HG03066 (cell line): ENCODE data around the gene ANGPTL8.

Experiments
- ATAC-seq: cut with Tn5 transposase; IDR thresholded peaks from one replicate; pipeline ENCODE4 v1.9.1; 2021; ENCODE audit warnings: low read depth; ENCODE audit not compliant: unreplicated experiment

Gene ANGPTL8

DNA sequence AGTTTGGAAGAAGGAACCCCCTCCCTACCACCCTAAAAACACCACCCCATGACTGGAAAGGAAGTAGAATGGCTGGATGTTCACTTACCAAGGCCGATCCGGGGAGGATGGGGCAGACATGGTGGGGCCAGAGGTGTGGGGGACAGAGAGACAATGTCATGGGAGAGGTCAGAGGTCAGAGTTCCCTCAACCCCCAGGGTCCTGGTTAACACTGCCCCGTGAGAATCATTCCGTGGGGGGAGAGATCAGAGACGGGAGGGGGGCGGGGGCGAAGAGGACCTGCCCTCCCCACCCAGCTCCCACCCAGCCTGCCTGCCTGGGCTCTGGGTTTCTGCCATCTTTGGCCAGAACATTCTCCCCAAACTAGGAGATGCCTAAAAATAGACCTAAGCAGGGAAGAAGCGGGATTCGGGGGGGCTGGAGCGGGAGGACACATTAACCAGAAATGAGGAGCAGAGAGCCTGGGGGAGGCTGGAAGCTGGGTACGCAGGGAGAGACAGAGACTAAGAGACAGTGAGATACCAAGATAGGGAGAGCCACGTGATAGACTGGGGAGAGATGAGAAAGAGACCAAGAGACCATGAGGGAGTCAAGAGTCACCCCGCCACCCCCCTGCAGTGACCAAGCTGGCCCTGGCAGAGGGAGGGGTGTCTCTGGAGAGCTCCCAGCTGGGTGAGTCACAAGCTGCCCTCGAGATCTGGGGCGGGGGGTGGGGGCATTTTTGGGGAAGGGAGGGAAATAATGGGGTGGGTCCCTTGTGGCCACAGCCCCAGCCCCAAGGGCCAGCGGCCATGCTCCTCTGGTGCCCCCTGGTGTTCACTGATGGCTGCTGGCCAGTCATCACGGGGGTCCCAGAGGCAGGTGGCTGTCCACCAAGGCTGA lies 36.0 kb upstream of the ANGPTL8 start:
- ATAC-seq, result no peak

DNA sequence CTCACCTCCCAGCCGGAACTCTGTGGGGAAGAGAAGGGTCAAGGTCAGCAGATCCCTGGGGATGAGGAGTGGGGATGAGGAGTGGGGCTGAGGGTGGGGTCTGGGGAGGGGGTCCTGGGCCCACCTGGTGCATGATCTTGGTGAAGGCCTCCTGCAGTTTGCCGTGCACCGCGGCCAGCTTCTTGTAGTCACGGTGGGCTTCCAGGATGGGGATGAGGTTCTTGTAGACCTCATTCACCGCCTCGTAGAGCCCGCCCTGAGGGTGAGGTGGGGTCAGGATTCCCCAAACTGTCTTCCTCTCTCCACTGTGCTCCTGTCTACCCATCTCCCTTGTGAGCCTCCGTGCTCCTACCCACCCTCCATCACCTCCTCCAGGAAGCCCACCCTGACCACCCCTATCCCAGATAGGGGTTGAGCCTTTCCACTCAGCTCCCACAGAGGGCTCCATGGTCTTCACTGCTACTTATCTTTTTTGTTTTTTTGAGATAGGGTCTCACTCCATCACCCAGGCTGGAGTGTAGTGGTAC lies 35.3 kb upstream of the ANGPTL8 start:
- no peak for ATAC-seq

DNA sequence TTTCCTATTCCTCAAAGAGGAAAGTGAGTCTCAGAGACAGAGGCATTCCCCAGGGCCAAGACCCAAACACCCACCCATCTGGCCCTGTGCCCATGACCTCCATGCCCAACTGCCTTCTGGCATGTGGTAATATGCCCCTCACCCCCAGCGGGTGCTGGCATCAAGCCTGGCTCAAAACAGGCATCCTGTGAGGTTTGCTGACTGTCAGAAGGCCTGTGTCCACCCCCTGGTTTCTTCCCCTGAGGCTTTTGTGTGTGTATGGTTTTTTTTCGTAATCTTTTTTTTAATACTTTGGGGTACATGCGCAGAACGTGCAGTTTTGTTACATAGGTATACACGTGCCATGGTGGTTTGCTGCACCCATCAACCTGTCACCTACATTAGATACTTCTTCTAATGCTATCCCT lies 34.5 kb upstream of the ANGPTL8 start:
- ATAC-seq, result no peak

DNA sequence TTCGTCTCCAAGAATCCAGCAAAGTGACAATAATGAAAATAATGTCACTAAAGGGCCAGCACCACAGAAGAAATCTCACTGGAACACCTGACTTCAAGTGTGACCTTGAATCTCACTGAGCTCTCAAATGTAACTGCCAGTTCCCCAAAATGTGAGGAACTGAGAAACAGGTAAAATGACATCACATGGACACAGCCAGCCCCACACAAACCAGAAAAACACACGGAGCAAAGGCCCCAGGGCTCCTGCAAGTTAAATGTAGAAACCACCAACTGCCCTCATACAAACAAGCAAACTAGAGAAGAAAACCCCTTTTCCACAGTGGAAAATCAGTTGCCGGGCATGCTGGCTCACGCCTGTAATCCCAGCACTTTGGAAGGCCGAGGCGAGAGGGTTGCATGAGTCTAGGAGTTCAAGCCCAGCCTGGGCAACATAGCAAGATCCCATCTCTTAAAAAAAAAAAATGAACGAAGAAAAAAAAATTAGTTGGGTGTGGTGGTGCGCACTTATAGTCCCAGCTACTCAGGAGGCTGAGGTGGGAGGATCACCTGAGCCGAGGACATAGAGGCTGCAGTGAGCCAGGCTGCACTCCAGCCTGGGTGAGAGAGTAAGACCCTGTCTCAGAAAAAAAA lies 33.4 kb upstream of the ANGPTL8 start:
- no peak for ATAC-seq

DNA sequence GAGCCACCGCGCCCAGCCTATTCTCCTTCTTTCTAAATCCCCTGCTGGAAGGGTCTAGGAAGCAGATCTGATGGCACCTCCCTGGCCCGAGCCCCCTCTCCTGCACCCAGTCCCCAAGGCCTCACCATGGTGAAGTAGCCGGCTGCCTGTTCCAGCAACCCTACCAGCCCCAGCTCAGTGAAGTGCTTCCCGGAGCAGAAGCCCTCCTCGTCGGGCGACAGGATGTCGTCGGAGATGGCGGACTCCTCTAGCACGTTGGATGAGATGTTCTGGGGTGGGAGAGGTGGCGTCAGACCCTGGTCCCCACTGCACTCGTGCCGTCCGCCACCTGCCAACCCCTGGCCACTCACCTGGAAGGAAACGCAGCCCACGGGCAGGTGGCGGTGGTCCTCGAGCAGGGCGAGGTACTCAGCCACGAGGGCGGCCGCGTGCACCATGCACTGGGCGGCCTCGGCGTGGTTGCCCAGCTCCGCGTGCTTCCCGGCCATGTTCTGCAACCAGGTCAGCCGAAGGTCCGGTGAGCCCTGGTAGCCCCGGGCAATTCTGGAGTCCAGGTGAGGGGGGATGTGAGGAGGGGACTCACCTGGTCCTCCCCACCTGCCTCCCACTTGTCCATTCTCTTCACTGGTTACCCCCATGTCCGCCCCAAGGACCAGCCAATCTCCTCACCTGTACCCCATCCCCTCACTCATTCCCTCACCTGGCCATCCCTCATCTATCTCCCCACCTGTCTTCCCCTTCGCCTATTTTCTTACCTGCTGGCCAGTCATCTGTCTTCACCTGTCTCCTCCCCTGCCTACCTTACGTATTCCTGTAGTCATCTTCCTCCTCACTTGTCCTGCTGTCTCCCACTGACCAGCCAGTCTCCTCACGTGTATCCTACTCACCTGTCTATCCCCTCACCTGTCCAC lies 30.6 kb upstream of the ANGPTL8 start:
- no peak for ATAC-seq

DNA sequence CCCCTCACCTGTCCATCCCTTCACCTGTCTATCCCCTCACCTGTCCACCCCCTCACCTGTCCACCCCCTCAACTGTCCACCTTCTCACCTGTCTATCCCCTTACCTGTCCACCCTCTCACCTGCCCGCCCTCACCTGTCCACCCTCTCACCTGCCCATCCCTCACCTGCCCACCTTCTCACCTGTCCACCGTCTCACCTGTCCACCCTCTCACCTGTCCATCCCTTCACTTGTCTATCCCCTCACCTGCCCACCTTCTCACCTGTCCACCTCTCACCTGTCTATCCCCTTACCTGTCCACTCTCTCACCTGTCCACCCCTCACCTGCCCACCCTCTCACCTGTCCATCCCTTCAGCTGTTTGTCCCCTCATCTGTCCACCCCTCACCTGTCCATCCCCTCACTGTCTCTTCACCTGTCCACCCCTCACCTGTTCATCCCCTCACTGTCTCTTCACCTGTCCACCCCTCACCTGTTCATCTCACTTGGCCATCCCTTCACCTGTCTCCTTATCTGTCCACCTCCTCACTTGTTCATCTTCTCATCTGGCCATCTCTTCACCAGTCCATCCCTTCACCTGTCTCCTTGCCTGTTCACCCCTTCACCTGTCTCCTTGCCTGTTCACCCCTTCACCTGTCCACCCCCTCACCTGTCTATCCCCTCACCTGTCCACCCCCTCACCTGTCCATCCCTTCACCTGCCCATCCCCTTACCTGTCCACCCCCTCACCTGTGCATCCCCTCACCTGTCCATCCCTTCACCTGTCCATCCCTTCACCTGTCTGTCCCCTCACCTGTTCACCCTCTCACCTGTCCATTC lies 29.4 kb upstream of the ANGPTL8 start:
- ATAC-seq, result no peak

DNA sequence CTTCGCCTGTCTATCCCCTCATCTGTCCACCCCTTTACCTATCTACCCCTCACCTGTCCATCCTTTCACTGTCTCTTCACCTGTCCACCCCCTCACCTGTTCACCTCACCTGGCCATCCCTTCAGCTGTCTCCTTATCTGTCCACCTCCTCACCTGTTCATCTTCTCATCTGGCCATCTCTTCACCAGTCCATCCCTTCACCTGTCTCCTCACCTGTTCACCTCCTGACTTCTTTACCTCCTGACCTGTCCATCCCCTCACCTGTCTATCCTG lies 28.8 kb upstream of the ANGPTL8 start:
- ATAC-seq, result no peak

DNA sequence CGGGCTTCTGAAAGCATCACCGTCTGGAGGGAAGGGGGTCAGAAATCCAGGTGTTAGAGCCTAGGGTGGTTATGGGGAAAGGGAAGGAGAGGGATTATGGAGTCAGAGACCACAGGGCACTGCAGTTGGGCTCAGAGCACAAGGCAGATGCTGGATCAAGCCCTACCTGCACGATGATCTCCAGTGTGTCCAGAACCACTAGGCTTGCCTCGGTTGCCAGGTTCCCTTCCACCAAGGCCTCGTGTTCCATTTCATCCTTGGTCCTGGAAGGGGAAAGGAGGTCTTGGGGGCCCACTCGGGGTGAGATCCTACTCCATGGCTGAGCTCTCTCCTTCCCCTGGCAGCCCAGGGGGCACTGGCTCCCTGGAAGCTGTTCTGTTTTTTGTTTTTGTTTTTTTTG lies 25.0 kb upstream of the ANGPTL8 start:
- no peak for ATAC-seq

DNA sequence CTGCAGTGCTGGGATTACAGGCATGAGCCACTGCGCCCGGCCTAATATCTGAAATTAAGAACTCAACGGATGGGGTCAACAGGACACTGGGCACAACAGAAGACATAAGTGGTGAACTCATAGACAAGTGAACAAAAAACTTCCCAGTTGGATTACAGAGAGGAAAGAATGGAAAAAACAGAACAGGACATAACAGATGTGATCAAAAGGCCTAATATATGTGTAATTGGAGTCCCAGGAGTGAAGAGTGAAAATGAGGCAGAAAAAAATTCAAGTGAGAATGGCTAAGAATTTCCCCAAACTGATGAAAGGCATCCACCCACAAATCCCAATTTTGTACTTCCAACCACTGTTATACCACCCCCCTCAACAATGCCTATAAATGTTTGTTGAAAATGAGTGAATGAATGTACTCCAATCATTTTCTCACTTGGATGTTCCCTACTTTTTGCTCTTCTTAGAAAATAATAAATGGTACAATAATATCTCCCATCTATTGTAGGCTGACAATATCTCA lies 18.3 kb upstream of the ANGPTL8 start:
- ATAC-seq, result no peak

DNA sequence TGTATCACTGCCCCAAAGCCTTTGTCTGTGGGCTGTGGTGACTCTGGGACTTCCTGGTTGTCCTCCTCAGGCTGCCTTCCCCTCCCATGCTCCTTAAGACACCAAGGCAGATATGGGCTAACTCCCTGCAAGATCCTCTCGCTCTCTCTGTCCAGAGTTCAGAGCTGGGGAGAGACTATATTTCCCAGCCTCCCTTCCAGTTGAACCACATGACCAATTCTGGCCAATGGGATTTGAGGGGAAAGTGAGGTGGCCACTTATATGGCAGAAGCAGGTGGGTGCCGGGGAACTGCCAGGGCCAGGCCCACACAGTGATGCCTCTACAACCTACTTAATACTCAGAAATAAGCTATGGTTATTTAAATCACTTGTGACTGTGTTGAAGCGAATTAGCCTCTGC lies 16.2 kb upstream of the ANGPTL8 start:
- no peak for ATAC-seq

DNA sequence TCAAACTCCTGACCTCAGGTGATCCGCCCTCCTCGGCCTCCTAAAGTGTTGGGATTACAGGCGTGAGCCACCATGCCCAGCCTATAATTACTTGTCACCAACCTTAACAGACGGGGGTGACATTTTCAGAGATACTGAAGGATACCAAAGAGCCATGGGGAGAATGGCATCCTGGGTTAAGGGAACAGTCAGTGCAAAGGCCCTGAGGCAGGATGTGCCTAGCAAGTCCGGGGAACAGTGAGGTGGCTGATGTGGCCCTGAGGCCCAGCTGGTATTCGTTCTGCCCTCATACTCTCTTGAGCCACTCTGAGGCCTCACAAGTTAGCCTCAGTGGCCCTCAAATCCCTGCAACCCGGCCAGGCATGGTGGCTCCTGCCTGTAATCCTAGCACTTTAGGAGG lies 15.0 kb upstream of the ANGPTL8 start:
- no peak for ATAC-seq

DNA sequence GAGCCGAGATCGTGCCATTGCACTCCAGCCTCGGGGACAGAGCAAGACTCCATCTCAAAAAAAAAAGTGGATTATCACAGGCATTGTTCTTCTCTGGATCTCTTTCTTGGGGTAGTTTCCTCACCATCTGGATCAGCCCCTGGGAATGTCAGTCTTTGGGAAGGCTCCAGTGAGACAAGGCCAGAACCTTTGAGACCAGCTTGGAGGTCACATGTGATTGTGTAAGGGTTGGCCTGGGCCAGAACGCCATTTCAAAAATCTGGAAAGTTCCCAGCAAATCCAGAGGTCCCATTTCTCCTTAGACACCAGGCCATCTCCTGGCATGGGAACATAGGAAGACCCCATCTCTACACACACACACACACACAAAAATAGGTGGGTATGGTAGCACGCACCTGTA lies 14.2 kb upstream of the ANGPTL8 start:
- no peak for ATAC-seq

DNA sequence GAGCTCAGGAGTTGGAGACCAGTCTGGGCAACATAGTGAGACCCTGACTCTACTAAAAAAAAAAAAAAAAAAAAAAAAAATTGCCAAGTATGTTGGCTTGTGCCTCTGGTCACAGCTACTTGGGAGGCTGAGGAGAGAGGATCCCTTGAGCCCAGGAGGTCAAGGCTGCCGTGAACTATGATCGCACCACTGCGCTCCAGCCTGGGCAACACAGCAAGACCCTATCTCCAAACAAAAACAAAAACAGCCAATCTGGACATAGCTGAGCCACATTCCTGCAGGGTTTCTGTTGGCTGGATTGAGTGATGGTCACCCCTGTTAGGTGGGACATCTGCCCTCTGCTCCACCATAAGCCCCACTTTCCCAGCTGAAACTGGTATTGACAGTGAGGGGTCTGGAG lies 13.6 kb upstream of the ANGPTL8 start:
- ATAC-seq, result no peak

DNA sequence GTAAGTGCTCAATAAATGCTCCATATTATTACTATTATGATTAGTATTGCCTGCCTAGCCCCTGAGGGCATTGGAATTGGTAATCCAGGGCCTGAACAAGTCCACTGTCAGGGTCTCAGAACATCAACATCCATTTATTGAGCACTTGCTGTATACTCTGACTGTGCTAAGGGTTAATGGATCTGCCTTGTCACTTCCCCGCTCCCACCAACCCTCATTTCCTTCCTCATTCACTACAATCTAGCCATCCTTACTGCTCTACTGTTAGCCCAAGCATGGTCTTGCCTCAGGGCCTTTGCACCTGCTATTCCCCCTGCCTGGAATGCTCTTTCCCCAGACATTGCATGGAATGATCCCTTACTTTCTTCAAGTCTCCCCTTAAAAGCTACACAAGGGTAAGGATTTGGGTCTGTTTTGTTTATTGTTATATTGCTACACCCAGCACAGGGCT lies 12.7 kb upstream of the ANGPTL8 start:
- ATAC-seq, result no peak

DNA sequence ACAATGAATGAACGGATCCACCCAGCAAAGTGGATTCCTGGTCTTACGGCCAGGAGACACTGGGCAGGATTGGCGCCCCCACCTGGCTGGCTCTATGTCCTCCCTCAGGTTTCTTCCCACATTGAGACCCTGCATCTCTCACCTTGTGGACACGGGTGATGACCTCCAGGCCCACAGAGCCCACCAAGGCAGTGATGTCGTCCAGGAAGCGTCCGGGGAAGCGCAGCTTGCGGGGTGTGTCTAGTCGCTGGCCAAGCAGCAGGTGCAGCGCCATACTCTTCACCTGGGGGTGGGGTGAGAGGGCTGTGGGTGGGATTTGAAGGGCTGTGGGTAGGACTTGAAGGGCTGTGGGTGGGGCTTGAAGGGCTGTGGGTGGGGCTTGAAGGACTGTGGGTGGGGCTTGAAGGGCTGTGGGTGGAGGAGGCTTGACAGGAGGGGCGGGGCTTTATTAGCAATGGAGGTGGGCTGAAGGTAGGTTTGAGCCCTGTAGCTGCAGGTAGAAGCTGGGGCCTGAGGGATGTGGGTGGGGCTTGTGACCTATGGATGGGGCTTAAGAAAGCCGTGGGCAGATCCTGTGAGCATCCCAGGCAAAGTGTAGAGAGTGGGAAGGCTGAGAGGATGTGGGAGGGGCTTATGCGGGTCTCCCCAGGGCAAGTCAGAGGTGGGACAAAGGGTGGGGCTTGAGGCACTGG lies 12.1 kb upstream of the ANGPTL8 start:
- no peak for ATAC-seq

DNA sequence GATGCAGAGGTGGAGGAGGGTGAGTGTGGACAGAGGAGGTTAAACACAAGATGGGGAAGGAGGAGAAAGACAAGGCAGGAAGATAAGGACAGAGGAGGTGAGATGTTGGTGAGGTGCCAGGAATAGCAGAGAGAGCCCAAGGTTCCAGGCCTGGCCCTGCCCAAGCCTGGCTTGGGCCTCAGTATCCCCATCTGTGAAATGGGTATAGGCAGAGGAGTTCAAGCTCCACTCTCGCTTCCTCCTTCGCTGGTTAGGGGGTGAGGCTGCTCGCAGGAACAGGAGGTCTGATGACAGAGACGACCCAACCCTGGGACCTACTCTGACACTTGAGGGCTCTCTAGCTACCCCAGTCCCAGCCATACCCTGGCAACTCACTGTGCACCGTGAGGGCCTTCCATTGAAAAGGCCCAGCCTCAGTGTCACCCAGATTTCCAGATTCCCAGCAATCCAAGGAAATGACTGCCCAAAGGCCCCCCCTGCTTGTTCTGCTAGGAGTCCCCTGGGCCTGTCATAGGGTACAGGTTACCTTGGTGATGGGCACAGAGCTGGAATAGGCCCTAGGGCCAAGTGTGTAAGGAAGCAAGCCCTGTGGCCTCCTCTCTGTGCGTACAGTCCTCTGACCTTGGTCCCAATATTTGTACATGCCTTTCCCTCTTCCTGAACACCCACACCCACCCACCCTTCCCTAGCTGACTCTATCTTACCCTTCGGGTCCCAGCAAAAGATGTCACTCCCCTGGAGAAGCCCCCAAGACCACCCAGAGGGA lies 8.6 kb upstream of the ANGPTL8 start:
- no peak for ATAC-seq

DNA sequence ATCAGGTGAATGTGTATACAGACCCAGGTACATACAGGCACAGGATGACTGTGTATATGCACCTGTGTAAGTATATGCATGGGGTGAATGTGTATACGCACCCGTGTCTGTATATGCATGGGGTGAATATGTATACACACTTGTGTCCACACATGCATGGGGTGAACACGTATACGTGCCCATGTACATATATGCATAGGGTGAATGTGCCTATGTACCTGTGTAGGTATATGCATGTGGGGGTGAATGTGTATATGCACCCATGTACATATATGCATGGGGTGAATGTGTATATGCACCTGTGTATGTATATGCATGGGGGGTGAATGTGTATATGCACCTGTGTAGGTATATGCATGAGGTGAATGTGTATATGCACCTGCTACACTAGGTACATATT lies 6.9 kb upstream of the ANGPTL8 start:
- ATAC-seq, result no peak

DNA sequence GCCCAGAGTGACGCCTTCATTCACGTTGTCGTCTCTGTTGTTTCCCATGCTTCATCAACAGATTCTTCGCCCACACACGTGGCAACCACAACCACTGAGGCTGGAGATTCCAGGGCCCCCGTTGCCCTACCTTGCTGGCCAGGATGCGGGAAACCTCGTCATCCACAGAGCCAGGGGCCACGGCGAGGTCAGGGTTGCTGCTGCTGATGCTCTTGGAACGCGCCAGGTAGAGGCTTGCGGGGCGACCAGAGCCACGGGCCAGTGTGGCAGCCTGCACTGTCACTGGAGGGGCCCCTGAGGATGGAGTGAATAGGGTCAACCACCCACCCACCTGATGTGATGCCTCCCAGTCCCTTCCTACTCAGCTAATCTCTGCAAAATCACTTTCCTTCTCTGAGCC lies 6.3 kb upstream of the ANGPTL8 start:
- no peak for ATAC-seq
